Smooth muscle cell (in vitro differentiated cells): Measurements from ENCODE around the gene NRTN. TPM values are rescaled to one million over a fixed set of nuclear protein-coding genes. Genes with fewer than 3 reads are reported as not detected.

Source experiments
- DNase-seq: peaks from one replicate; lab custom pipeline; 2025; ENCODE audit not compliant: unreplicated experiment; lab: John Stamatoyannopoulos, UW
- H2AFZ ChIP-seq: fragments of 200-600 bp; sonication (generic); 2 replicates; pipeline ENCODE4 v1.6.0; 2016; ENCODE audit warnings: antibody characterized with exemption, low read depth, mild to moderate bottlenecking
- H3F3A ChIP-seq: fragments of 200-600 bp; sonication (generic); 2 replicates; pipeline ENCODE4 v1.6.0; 2017; ENCODE audit warnings: antibody characterized with exemption, low read depth
- H3K27ac ChIP-seq: fragments of 200-600 bp; sonication (generic); 2 replicates; pipeline ENCODE4 v1.5.1; 2016; ENCODE audit warnings: low read depth, mild to moderate bottlenecking
- H3K27me3 ChIP-seq: fragments of 200-600 bp; sonication (generic); 2 replicates; pipeline ENCODE4 v1.6.1; 2016; ENCODE audit warnings: low read depth, mild to moderate bottlenecking
- H3K36me3 ChIP-seq: fragments of 200-600 bp; sonication (generic); 2 replicates; pipeline ENCODE4 v1.5.1; 2016; ENCODE audit warnings: low read depth
- H3K4me1 ChIP-seq: fragments of 200-600 bp; sonication (generic); 2 replicates; pipeline ENCODE4 v1.5.1; 2016; ENCODE audit warnings: low read depth
- H3K4me2 ChIP-seq: fragments of 200-600 bp; sonication (generic); 2 replicates; pipeline ENCODE4 v1.6.0; 2016; ENCODE audit warnings: mild to moderate bottlenecking
- H3K4me3 ChIP-seq: fragments of 200-600 bp; sonication (generic); 2 replicates; pipeline ENCODE4 v1.5.1; 2016; ENCODE audit warnings: mild to moderate bottlenecking
- H3K79me2 ChIP-seq: fragments of 200-600 bp; sonication (generic); 2 replicates; pipeline ENCODE4 v1.6.0; 2016; ENCODE audit warnings: low read depth, mild to moderate bottlenecking
- H3K9ac ChIP-seq: fragments of 200-600 bp; sonication (generic); 2 replicates; pipeline ENCODE4 v1.6.0; 2016; ENCODE audit warnings: low read depth
- H3K9me3 ChIP-seq: fragments of 200-600 bp; sonication (generic); replicated peaks from 2 replicates; pipeline ENCODE4 v1.5.1; 2016; ENCODE audit warnings: low read depth
- H4K20me1 ChIP-seq: fragments of 200-600 bp; sonication (generic); 2 replicates; pipeline ENCODE4 v1.6.0; 2016; ENCODE audit warnings: low read depth
- CTCF ChIP-seq: fragments of 200-600 bp; sonication (generic); IDR thresholded peaks from 2 replicates; pipeline ENCODE4 v1.5.1; 2017; ENCODE audit warnings: borderline replicate concordance, mild to moderate bottlenecking, antibody characterized with exemption; ENCODE audit not compliant: insufficient read depth, poor library complexity, severe bottlenecking
- WGBS: methylation state at CpG from one replicate; pipeline ENCODE4 v1.1.7; 2016; ENCODE audit warnings: low lambda C conversion rate; 5-methylcytosine and 5-hydroxymethylcytosine counted together
- polyA plus RNA-seq: library from polyadenylated mRNA; unstranded; fragments of >200 nt; fragmentation: Nextera tagmentation; extraction: Ambion mirVana; gene quantifications from 2 replicates; pipeline ENCODE4 v1.2.1, GENCODE V29; 2016
- total RNA-seq: library from RNA; depleted of rRNA; stranded (reverse); fragments of >200 nt; gene quantifications from 2 replicates; pipeline ENCODE4 v1.2.3, GENCODE V29; 2014

The NRTN gene
- total and polyA plus RNA-seq, 2 experiments from 2014 or later: 2.2 to 5.4 TPM

- Histone ChIP-seq H3F3A (no peaks in the 10 kb centered on the region), H3K79me2 (no peaks in the 10 kb centered on the region), H3K27ac (no peak overlapping the region), H4K20me1 (no peaks in the 10 kb centered on the region), H3K36me3 (no peaks in the 10 kb centered on the region), H3K4me2 (no peak overlapping the region), H3K27me3 (no peaks in the 10 kb centered on the region), H3K9me3 (no peaks in the 10 kb centered on the region), H3K9ac (no peak overlapping the region), H2AFZ (no peak overlapping the region), H3K4me1 (no peaks in the 10 kb centered on the region), H3K4me3 (no peak overlapping the region)
- no peak for DNase-seq
- WGBS: 81% methylated on average over 28 of the region's 30 CpGs
- TF ChIP-seq CTCF: no peak
These were observed 17.4 kb downstream of the NRTN start for GRCh38 chr19:5822181-5822844.

DNA sequence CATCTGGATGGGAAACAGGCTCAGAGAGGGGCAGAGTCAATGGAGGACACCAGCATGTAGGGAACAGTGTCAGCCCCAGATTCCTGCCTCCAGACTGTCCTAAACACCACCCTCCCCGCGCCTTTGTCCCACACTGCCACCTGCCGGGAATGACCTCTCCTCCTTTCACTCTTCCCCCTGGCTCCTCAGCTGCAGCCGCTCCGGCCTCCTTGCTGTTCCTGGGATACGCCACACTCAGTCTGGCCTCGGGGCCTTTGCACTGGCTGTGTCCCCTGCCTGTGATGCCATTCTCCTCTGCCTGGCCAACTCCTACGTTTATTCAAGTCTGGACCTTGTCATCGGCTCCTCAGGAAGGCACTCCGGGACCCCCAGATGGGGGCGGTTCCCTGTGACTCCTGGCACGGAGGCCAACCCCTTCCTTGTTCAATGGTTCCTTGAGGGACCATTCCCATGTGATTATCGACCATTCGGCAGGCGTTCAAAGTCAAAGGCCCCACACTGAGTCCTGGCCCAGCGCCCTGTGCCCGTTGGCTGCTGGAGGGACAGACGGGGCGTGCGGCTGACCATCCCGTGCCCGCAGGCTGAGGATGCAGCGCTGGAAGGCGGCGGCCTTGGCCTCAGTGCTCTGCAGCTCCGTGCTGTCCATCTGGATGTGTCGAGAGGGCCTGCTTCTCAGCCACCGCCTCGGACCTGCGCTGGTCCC, 18.9 kb downstream of the NRTN start:
- Histone ChIP-seq H3K9ac (no peak overlapping the region), H3K27me3 (no peaks in the 10 kb centered on the region), H3K9me3 (no peaks in the 10 kb centered on the region), H3K4me2 (no peak overlapping the region), H4K20me1 (no peaks in the 10 kb centered on the region), H3F3A (no peaks in the 10 kb centered on the region), H3K79me2 (no peaks in the 10 kb centered on the region), H3K4me3 (no peak overlapping the region), H3K27ac (no peak overlapping the region), H3K36me3 (no peaks in the 10 kb centered on the region), H2AFZ (no peak overlapping the region), H3K4me1 (no peaks in the 10 kb centered on the region)
- no peak for DNase-seq
- no peak for TF ChIP-seq CTCF
- 84% methylated on average over 30 of the region's 30 CpGs for whole genome bisulfite sequencing

DNA sequence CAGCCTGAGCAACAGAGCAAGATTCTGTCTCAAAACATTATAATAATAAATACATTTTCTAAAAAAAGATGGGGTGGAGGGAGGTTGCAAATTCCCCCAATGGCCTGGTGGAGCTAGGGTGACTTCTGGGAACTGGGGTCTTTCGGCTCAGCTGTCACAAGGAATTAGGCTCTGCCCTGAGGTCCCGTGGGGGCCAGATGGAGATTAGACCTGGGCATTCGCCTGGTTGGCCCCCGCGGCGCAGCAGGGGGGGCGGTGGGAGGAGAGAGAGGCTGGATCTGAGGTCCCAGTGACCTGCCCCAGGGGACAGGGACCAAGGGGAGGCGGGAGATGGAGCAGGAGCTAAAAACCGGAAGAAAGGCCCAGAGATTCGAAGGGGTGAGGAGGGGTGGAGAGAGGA, 19.9 kb downstream of the NRTN start:
- H3K36me3 ChIP-seq: no peaks in the 10 kb centered on the region
- no peak for TF ChIP-seq CTCF
- H3K9me3 ChIP-seq: no peaks in the 10 kb centered on the region
- no peak overlapping the region for H3K4me2 ChIP-seq
- H3K27me3 ChIP-seq: no peaks in the 10 kb centered on the region
- no peaks in the 10 kb centered on the region for H3F3A ChIP-seq
- no peak for DNase-seq
- no peak overlapping the region for H3K4me3 ChIP-seq
- H3K79me2 ChIP-seq: no peaks in the 10 kb centered on the region
- H3K27ac ChIP-seq: no peak overlapping the region
- no peaks in the 10 kb centered on the region for H3K4me1 ChIP-seq
- H3K9ac ChIP-seq: no peak overlapping the region
- no peak overlapping the region for H2AFZ ChIP-seq
- no peaks in the 10 kb centered on the region for H4K20me1 ChIP-seq
- 95% methylated on average over 8 of the region's 10 CpGs for WGBS
